T-cell (primary cell): ENCODE measurements around the gene DYNLT2. TPM values are rescaled to one million over a fixed set of nuclear protein-coding genes. Genes with fewer than 3 reads are reported as not detected.
"Not testable (repeated sequence)": the region's sequence is repeated elsewhere in the genome, so short reads cannot be mapped to it uniquely, and the experiment has no call there.

Experiments used
- ATAC-seq, 4 experiments: fragments of 200-7000 bp in 3 of 4; fragments of 150-1000 bp in 1 of 4; cut with Tn5 transposase; replicated peaks in 1 of 4; 1 replicate in 3 of 4; 2 replicates in 1 of 4; pipeline ENCODE4 v1.10.0; 2021; ENCODE audit warnings: moderate library complexity in 3 of 4, mild to moderate bottlenecking in 2 of 4, moderate number of reproducible peaks in 1 of 4
- CTCF ChIA-PET, 2 donors: fragments of 300-600 bp; sonication (Branson Sonifier 250); formaldehyde crosslinking; loops; one replicate each; lab custom pipeline; 2022; ENCODE audit warnings: antibody characterized with exemption in 2 of 2; lab: Charles Lee
- POLR2A ChIA-PET, 2 donors: fragments of 300-600 bp; sonication (Branson Sonifier 250); formaldehyde crosslinking; loops; one replicate each; lab custom pipeline; 2022; ENCODE audit warnings: antibody characterized with exemption in 2 of 2; lab: Charles Lee
- DNase-seq, 35 experiments: peaks; one replicate each; pipeline versions ENCODE4 v3.0.0 to v3.0.0-alpha.2; 2013 to 2023
- H3K27ac ChIP-seq: one replicate; pipeline ENCODE4 v1.5.1; 2013; ENCODE audit warnings: low read length
- H3K27me3 ChIP-seq, 2 experiments: replicated peaks in 1 of 2; 1 replicate in 1 of 2; 2 replicates in 1 of 2; pipeline versions ENCODE4 v1.6.1 to v1.7.0; 2013; ENCODE audit warnings: low read length in 1 of 2, mixed read lengths in 1 of 2; ENCODE audit not compliant: control insufficient read depth in 2 of 2, insufficient read depth in 2 of 2; ENCODE audit errors: extremely low read depth in 1 of 2
- H3K36me3 ChIP-seq, 2 donors: 1 replicate in 1 of 2; 2 replicates in 1 of 2; pipeline versions ENCODE4 v1.6.1 to v1.7.0; 2013; ENCODE audit warnings: low read length in 1 of 2; ENCODE audit not compliant: control insufficient read depth in 2 of 2, insufficient read depth in 1 of 2; ENCODE audit errors: extremely low read depth in 1 of 2
- H3K4me1 ChIP-seq, 2 experiments: 1 replicate in 1 of 2; 2 replicates in 1 of 2; pipeline versions ENCODE4 v1.6.1 to v1.7.0; 2013; ENCODE audit warnings: low read length in 2 of 2, mixed read lengths in 1 of 2; ENCODE audit not compliant: insufficient read depth in 2 of 2, control insufficient read depth in 1 of 2; ENCODE audit errors: extremely low read depth in 1 of 2
- H3K4me3 ChIP-seq, 2 donors: 1 replicate in 1 of 2; 2 replicates in 1 of 2; pipeline versions ENCODE4 v1.5.1 to v1.7.0; 2013; ENCODE audit warnings: mild to moderate bottlenecking in 2 of 2, low read length in 1 of 2, moderate library complexity in 1 of 2; ENCODE audit not compliant: control insufficient read depth in 1 of 2; ENCODE audit errors: extremely low read depth in 1 of 2
- H3K9me3 ChIP-seq: 2 replicates; pipeline ENCODE4 v1.7.0; 2013
- H3K27ac Mint-ChIP-seq, 2 donors: one replicate each; pipeline ENCODE4 v1.8.0; 2020 to 2021; ENCODE audit warnings: mild to moderate bottlenecking in 2 of 2, mixed read lengths in 2 of 2
- H3K27me3 Mint-ChIP-seq, 2 donors: one replicate each; pipeline ENCODE4 v1.8.0; 2021 to 2022; ENCODE audit warnings: mixed read lengths in 2 of 2
- H3K36me3 Mint-ChIP-seq: one replicate; pipeline ENCODE4 v1.8.0; 2021; ENCODE audit warnings: mixed read lengths
- H3K4me1 Mint-ChIP-seq, 3 donors: one replicate each; pipeline ENCODE4 v1.8.0; 2020 to 2022; ENCODE audit warnings: mixed read lengths in 3 of 3, mild to moderate bottlenecking in 1 of 3
- H3K4me3 Mint-ChIP-seq, 3 donors: one replicate each; pipeline ENCODE4 v1.8.0; 2020 to 2022; ENCODE audit warnings: mild to moderate bottlenecking in 3 of 3, mixed read lengths in 3 of 3, moderate library complexity in 3 of 3
- H3K9me3 Mint-ChIP-seq, 3 donors: one replicate each; pipeline ENCODE4 v1.8.0; 2020 to 2022; ENCODE audit warnings: mixed read lengths in 3 of 3
- WGBS: methylation state at CpG from one replicate; pipeline ENCODE4 v1.1.5; 2013; ENCODE audit warnings: missing lambda C conversion rate; ENCODE audit not compliant: insufficient coverage; 5-methylcytosine and 5-hydroxymethylcytosine counted together
- total RNA-seq, 35 experiments: library from RNA in 6 of 35; stranded (reverse) in 6 of 35; fragments of 120-200 nt in 1 of 35; gene quantifications; one replicate each; pipeline versions ENCODE4 v1.2.1 to v1.2.4 and lab custom pipeline; 2013 to 2026

The DYNLT2 gene
- total RNA-seq, 5 donors from 2014 or later (not counting 1 experiment from before 2014, with no cell fraction given): 1.9 to 3.9 (median 2.7) TPM

DNA sequence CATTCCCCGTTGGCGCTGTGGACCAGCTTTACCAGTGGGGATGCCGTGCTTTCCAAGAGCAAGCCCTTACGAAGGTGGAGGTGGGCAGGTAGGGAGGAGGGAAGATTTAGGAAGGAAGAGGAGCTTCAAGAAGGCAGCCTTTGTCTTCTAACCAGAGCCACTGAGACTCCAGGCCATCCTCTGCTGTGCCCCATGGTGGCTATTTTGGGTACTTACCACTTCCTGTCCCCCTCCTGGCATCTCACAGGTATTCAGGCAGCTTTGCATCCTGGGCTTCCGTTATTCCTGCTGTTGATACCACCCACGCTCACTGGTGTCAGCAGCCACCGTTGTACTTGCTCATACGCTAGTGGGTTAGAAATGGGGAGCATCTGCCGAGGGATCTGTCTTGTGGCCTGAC is 23.0 kb upstream of the DYNLT2 start:
- POLR2A ChIA-PET: no interaction called here
- Histone ChIP-seq H3K36me3 (peaks cover 8 to 44% of the 10 kb centered on the region in 2 donors), H3K4me3 (no peak overlapping the region), H3K27me3 (no peaks in the 10 kb centered on the region), H3K27ac (no peak overlapping the region), H3K4me1 (no peaks in the 10 kb centered on the region), H3K9me3 (no peaks in the 10 kb centered on the region)
- Mint-ChIP-seq H3K9me3 (no peaks in the 10 kb centered on the region), H3K4me1 (no peaks in the 10 kb centered on the region), H3K27ac (no peak overlapping the region), H3K27me3 (no peaks in the 10 kb centered on the region), H3K36me3 (peaks cover 50% of the 10 kb centered on the region), H3K4me3 (no peak overlapping the region)
- DNase-seq (peak in 1 of 35 experiments; percentile 14), ATAC-seq (no peak)
- 83% methylated on average over 8 of the region's 9 CpGs for WGBS
- CTCF ChIA-PET: interaction anchor here (0.6 to 1.9 kb wide), 3 partner anchors 9 to 742 kb away, joined by 3 to 4 read pairs (median 3); no protein-coding TSS in a partner anchor

DNA sequence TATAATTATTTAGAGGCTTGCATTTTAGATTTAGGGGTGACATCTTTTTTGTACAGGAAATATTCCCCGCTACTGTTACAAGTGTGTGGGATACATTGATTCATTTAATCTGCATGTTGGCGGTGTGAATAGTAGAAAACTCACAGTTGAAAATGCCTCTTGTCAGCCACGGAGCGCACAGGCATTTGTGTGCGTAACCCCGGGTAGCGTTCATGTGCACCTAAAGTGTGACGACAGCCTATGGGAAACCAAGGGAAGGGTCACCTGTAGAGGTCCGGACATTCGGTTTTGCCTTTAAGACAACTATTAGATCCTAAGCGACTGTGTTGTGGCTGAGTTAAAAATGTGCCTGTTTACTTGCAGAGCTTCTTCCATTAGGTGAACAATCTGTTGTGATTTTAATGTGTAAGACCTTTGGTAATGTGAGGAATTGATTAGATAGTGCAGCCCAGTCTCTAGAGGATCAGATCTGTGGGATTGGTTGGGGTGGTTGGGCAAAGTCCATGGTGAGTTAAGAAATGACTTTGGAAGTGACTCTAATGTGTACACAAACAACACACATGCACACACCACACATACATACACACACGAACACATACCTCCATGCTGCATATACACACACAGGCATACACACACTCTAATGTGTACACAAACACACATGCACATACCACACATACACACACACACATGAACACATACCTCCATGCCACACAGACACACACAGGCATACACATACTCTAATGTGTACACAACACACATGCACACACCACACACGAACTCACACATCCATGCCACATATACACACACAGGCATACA is 15.8 kb upstream of the DYNLT2 start:
- Histone ChIP-seq H3K36me3 (peaks cover 9 to 59% of the 10 kb centered on the region in 2 donors), H3K9me3 (no peaks in the 10 kb centered on the region), H3K27ac (no peak overlapping the region), H3K4me3 (no peak overlapping the region), H3K27me3 (no peaks in the 10 kb centered on the region), H3K4me1 (no peaks in the 10 kb centered on the region)
- Mint-ChIP-seq H3K4me1 (no peaks in the 10 kb centered on the region), H3K36me3 (peaks cover 58% of the 10 kb centered on the region), H3K27me3 (no peaks in the 10 kb centered on the region), H3K27ac (no peak overlapping the region), H3K9me3 (no peaks in the 10 kb centered on the region), H3K4me3 (no peak overlapping the region)
- DNase-seq: no peak
- POLR2A ChIA-PET: no interaction called here
- 97% methylated on average over 13 of the region's 13 CpGs for WGBS
- CTCF ChIA-PET: no interaction called here
- no peak for ATAC-seq

DNA sequence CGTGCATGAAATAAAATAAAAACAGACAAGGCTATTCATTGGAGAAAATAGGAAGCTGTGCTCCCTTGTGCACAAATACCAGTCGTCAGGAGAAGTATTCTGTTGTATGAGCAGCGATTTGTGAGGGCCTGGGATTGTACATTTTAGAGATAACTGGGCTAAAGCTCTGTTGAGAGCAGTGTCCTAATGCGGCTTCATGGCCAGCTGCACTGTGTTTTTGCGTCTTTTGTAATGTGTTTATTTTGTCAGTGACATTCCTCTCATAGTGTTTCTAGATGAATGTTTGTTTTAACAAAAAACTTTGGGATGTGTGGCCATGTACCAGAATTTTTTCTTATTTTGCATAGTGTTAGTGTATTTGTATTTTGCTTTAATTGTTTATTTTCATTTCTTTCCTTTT is 14.9 kb upstream of the DYNLT2 start:
- ChIA-PET CTCF (no interaction called here), POLR2A (no interaction called here)
- no peaks in the 10 kb centered on the region for H3K27me3 Mint-ChIP-seq
- Histone ChIP-seq H3K9me3 (no peaks in the 10 kb centered on the region), H3K36me3 (peaks cover 12 to 54% of the 10 kb centered on the region in 2 donors), H3K4me1 (no peaks in the 10 kb centered on the region), H3K27ac (no peak overlapping the region), H3K4me3 (no peak overlapping the region), H3K27me3 (no peaks in the 10 kb centered on the region)
- DNase-seq: no peak
- no peak overlapping the region for H3K27ac Mint-ChIP-seq
- no peaks in the 10 kb centered on the region for H3K9me3 Mint-ChIP-seq
- no peak overlapping the region for H3K4me3 Mint-ChIP-seq
- no peaks in the 10 kb centered on the region for H3K4me1 Mint-ChIP-seq
- peaks cover 58% of the 10 kb centered on the region for H3K36me3 Mint-ChIP-seq
- no peak for ATAC-seq
- WGBS: 95% methylated on average over 5 of the region's 5 CpGs

DNA sequence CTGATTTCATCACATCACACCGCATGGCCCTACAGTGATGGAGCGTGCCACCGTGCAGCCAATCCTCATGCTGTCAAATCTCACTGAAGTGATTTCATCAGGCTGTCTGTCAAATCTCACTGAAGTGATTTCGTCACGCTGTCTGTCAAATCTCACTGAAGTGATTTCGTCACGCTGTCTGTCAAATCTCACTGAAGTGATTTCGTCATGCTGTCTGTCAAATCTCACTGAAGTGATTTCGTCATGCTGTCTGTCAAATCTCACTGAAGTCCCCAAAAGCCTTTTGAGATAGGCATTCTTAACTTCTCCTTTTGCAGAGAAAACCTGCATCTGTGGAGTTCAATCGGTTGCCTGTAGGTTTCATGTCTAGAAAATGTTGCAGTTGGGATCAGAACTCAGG is 14.4 kb upstream of the DYNLT2 start:
- H3K4me1 Mint-ChIP-seq, DNase-seq, POLR2A ChIA-PET, H3K27ac ChIP-seq, H3K4me3 Mint-ChIP-seq, H3K27me3 Mint-ChIP-seq, H3K27me3 ChIP-seq, H3K9me3 ChIP-seq, H3K4me3 ChIP-seq, H3K27ac Mint-ChIP-seq, ATAC-seq, H3K4me1 ChIP-seq, H3K9me3 Mint-ChIP-seq: not testable (repeated sequence)
- H3K36me3 ChIP-seq: peaks cover 12 to 57% of the 10 kb centered on the region in 2 donors
- 100% methylated on average over 9 of the region's 10 CpGs for WGBS
- CTCF ChIA-PET: interaction anchor here in 1 of 2 donors (1.1 kb wide), 1 partner anchor 8 kb away, joined by 4 read pairs; no protein-coding TSS in a partner anchor
- H3K36me3 Mint-ChIP-seq: peaks cover 60% of the 10 kb centered on the region

DNA sequence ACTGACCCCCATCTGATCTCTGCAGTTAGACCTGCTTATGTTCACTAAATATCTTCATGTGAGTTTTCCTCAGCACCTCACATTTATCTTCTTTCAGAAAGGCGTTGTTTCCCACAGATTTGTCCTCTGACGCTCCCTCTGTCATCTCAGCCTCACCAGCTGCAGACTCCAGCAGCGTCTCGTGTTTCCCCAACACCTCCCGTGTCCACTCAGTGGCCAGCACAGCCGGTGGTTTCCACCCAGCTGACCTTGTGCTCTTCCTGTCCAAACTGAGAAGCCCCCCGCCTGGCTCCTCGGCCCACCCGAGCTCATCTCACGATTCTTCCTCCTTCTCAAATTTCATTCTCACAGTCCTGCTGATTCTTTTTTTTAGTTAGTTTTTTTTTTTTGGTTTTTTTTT is 12.5 kb upstream of the DYNLT2 start:
- DNase-seq: no peak
- H3K27me3 ChIP-seq: no peaks in the 10 kb centered on the region
- H3K4me1 Mint-ChIP-seq: no peaks in the 10 kb centered on the region
- CTCF ChIA-PET: no interaction called here
- POLR2A ChIA-PET: no interaction called here
- H3K27me3 Mint-ChIP-seq: no peaks in the 10 kb centered on the region
- H3K9me3 Mint-ChIP-seq: no peaks in the 10 kb centered on the region
- H3K27ac Mint-ChIP-seq: no peak overlapping the region
- ATAC-seq: no peak
- H3K36me3 Mint-ChIP-seq: peaks cover 69% of the 10 kb centered on the region
- H3K4me1 ChIP-seq: no peaks in the 10 kb centered on the region
- no peaks in the 10 kb centered on the region for H3K9me3 ChIP-seq
- 96% methylated on average over 6 of the region's 10 CpGs for whole genome bisulfite sequencing
- no peak overlapping the region for H3K4me3 ChIP-seq
- H3K27ac ChIP-seq: no peak overlapping the region
- H3K4me3 Mint-ChIP-seq: no peak overlapping the region
- peaks cover 12 to 63% of the 10 kb centered on the region in 2 donors for H3K36me3 ChIP-seq

DNA sequence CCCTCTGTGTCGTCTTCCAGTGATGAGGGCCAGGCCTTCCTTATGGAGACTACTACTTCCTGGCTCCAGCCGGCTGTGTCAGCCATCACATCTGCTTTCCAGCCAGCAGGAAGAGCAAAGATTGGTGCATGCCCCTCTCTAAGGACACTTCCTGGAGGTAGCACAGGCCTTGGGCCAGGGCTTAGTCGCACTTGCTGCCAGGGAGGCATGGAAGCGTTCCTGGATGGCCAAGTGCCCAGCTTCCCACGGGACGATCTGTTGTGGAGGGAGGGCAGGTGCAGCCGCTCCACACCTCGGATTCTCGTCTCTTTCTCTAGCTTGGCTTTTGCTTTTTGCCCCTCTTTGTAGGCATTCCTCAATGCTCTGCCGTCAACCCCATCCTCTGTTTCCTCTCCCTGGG is 11.9 kb upstream of the DYNLT2 start:
- DNase-seq: no peak
- POLR2A ChIA-PET: interaction anchor here in 1 of 2 donors (0.6 kb wide), 1 partner anchor 9 kb away, joined by 3 read pairs; no protein-coding TSS in a partner anchor
- Mint-ChIP-seq H3K36me3 (peaks cover 74% of the 10 kb centered on the region), H3K4me1 (no peaks in the 10 kb centered on the region), H3K9me3 (no peaks in the 10 kb centered on the region), H3K4me3 (no peak overlapping the region), H3K27ac (no peak overlapping the region), H3K27me3 (no peaks in the 10 kb centered on the region)
- CTCF ChIA-PET: interaction anchor here in 1 of 2 donors (0.5 kb wide), 1 partner anchor 614 kb away, joined by 3 read pairs; no protein-coding TSS in a partner anchor
- Histone ChIP-seq H3K27me3 (no peaks in the 10 kb centered on the region), H3K4me3 (no peak overlapping the region), H3K9me3 (no peaks in the 10 kb centered on the region), H3K4me1 (no peaks in the 10 kb centered on the region), H3K36me3 (peaks cover 12 to 63% of the 10 kb centered on the region in 2 donors), H3K27ac (no peak overlapping the region)
- ATAC-seq: no peak
- 98% methylated on average over 9 of the region's 10 CpGs for WGBS
